ENCODE measurements around the gene GPS1.

DNA sequence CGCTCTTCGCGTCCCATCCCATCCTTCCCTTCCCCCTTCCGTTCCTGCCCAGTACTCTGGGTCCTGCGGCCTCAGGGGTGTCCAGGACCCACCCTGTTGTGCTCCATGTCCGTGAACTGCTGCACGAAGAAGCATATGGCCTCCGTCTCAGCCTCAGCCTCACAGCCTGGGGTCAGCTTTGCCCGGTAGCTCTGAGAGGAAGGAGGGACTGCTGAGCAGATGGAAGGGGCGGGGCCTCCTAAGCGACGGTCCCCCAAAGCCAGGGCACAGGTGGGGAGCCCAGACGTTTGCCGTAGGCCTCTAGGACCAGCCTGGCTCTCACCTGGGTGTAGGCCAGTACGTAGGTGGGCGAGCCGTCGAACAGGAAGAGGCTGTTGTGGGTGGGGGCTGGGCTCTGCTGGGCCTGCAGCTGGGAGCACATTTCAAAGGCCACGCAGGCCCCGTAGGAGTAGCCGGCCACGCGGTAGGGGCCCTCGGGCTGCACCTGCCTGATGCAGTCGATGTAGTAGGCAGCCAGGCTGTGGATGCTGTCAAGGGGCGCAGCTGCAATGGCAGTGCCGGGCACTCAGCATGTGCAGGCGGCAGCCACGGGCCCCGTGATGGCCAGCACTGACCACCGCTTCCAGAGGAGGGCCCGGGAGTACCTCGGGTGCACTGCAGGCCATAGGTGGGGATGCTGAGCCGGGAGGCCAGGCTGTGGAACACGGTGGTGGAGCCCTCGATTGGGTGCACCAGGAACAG is 28.5 kb downstream of the GPS1 start:
- TF ChIP-seq ZSCAN29 (IDR thresholded peaks at IDR 0.05) = no peak
- TF ChIP-seq, protein P1, sequence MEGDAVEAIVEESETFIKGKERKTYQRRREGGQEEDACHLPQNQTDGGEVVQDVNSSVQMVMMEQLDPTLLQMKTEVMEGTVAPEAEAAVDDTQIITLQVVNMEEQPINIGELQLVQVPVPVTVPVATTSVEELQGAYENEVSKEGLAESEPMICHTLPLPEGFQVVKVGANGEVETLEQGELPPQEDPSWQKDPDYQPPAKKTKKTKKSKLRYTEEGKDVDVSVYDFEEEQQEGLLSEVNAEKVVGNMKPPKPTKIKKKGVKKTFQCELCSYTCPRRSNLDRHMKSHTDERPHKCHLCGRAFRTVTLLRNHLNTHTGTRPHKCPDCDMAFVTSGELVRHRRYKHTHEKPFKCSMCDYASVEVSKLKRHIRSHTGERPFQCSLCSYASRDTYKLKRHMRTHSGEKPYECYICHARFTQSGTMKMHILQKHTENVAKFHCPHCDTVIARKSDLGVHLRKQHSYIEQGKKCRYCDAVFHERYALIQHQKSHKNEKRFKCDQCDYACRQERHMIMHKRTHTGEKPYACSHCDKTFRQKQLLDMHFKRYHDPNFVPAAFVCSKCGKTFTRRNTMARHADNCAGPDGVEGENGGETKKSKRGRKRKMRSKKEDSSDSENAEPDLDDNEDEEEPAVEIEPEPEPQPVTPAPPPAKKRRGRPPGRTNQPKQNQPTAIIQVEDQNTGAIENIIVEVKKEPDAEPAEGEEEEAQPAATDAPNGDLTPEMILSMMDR (IDR thresholded peaks at IDR 0.05 in 2 of 3, conservative IDR thresholded peaks at IDR 0.05 in 1 of 3; ENCODE audit: control insufficient read depth in 2 of 3, extremely low read depth in 1 of 3, insufficient read depth in 1 of 3, low read depth in 3 of 3, low read length in 3 of 3) = no peak
